Measurements from ENCODE around the gene CSPG4. TPM values are rescaled to one million over a fixed set of nuclear protein-coding genes. Genes with fewer than 3 reads are reported as not detected.

CSPG4 gene
- total and polyA plus RNA-seq, 2 of the 13 experiments (the other 11 are each of a cell fraction or from before 2014, with no cell fraction given): 0.01 to 0.04 TPM

DNA sequence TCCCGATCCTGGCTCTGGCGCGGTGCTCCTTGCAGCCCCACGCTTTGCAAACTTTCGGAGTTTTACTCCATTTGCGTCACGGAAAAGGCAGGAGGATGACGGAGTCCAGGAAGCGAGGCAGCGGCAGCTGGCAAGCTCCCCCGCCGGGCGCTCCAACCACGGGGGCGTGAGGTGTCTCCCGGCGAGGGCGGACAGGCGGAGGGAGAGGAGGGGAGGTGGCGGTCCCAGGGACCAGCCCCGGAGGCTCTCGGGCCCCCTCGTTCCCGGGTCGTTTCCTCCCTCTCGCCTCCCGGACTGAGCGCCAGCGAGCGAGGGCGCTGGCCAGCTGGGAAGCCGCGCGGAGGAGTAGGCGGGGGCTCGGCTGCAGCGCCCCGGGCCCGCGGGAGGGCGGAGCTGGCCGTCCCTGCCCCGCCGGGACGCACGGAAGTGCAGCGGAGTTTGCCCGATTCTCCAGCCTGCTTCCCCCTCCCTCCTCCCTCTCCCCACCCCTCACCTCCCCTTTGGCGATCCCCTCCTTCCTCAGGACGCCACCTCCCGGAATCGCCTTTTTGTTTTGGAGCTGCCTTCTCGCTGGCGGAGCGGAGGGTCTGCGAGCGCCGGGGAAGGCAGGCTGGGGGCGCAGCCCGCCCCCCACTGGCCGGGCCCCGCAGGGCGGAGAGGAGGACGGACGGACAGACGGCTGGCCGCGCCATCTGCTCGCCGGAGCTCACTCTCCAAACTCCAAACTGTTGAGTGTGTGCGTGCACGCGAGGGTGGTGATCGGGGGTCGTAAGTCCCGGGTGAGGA lies 65.1 kb downstream of the CSPG4 start, which contains the start of gene SNX33 (continued):
- TF ChIP-seq, protein P1, sequence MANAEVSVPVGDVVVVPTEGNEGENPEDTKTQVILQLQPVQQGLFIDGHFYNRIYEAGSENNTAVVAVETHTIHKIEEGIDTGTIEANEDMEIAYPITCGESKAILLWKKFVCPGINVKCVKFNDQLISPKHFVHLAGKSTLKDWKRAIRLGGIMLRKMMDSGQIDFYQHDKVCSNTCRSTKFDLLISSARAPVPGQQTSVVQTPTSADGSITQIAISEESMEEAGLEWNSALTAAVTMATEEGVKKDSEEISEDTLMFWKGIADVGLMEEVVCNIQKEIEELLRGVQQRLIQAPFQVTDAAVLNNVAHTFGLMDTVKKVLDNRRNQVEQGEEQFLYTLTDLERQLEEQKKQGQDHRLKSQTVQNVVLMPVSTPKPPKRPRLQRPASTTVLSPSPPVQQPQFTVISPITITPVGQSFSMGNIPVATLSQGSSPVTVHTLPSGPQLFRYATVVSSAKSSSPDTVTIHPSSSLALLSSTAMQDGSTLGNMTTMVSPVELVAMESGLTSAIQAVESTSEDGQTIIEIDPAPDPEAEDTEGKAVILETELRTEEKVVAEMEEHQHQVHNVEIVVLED (CRISPR knock-in tag; IDR thresholded peaks at IDR 0.05; ENCODE audit: borderline replicate concordance): no peak
- TF ChIP-seq HNRNPLL (IDR thresholded peaks at IDR 0.05; ENCODE audit: low read depth, low read length, poor library complexity, severe bottlenecking) (peak; percentile 92), ZNF3 (CRISPR knock-in tag; IDR thresholded peaks at IDR 0.05) (no peak), TMF1 (CRISPR knock-in tag; IDR thresholded peaks at IDR 0.05; ENCODE audit: low read depth) (peak; percentile 66), ELF4 (CRISPR knock-in tag; IDR thresholded peaks at IDR 0.05; ENCODE audit: borderline replicate concordance) (no peak), NFE2L1 (CRISPR knock-in tag; IDR thresholded peaks at IDR 0.05; ENCODE audit: borderline replicate concordance) (no peak), KLF13 (CRISPR knock-in tag; IDR thresholded peaks at IDR 0.05) (no peak), GPN1 (CRISPR knock-in tag; IDR thresholded peaks at IDR 0.05; ENCODE audit: borderline replicate concordance) (no peak), THYN1 (CRISPR knock-in tag; IDR thresholded peaks at IDR 0.05; ENCODE audit: borderline replicate concordance, low read depth) (0 out of 2 replicates have a peak, but pooled peaks have one; percentile 27), FOXA1 (IDR thresholded peaks at IDR 0.05) (no peak), FOXA1 (CRISPR knock-in tag; IDR thresholded peaks at IDR 0.05) (no peak), ZFP36 (IDR thresholded peaks at IDR 0.05; ENCODE audit: borderline replicate concordance, low read depth, low read length, partially characterized antibody) (no peak), SIX4 (CRISPR knock-in tag; IDR thresholded peaks at IDR 0.05) (no peak), ARID2 (CRISPR knock-in tag; IDR thresholded peaks at IDR 0.05; ENCODE audit: borderline replicate concordance) (peak; percentile 94), ATF7-NPFF (CRISPR knock-in tag; IDR thresholded peaks at IDR 0.05; ENCODE audit: low read depth) (no peak; the same call in 1 of the 2 replicates), ZNF383 (CRISPR knock-in tag; IDR thresholded peaks at IDR 0.05; ENCODE audit: borderline replicate concordance) (no peak)
- TF ChIP-seq, protein P2, sequence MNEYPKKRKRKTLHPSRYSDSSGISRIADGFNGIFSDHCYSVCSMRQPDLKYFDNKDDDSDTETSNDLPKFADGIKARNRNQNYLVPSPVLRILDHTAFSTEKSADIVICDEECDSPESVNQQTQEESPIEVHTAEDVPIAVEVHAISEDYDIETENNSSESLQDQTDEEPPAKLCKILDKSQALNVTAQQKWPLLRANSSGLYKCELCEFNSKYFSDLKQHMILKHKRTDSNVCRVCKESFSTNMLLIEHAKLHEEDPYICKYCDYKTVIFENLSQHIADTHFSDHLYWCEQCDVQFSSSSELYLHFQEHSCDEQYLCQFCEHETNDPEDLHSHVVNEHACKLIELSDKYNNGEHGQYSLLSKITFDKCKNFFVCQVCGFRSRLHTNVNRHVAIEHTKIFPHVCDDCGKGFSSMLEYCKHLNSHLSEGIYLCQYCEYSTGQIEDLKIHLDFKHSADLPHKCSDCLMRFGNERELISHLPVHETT (CRISPR knock-in tag; conservative IDR thresholded peaks at IDR 0.05): 0 out of 2 replicates have a peak, but pooled peaks have one; percentile 23
- TF ChIP-seq, protein P3, sequence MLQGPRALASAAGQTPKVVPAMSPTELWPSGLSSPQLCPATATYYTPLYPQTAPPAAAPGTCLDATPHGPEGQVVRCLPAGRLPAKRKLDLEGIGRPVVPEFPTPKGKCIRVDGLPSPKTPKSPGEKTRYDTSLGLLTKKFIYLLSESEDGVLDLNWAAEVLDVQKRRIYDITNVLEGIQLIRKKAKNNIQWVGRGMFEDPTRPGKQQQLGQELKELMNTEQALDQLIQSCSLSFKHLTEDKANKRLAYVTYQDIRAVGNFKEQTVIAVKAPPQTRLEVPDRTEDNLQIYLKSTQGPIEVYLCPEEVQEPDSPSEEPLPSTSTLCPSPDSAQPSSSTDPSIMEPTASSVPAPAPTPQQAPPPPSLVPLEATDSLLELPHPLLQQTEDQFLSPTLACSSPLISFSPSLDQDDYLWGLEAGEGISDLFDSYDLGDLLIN (CRISPR knock-in tag; IDR thresholded peaks at IDR 0.05; ENCODE audit: borderline replicate concordance): no peak
- TF ChIP-seq, protein P4, sequence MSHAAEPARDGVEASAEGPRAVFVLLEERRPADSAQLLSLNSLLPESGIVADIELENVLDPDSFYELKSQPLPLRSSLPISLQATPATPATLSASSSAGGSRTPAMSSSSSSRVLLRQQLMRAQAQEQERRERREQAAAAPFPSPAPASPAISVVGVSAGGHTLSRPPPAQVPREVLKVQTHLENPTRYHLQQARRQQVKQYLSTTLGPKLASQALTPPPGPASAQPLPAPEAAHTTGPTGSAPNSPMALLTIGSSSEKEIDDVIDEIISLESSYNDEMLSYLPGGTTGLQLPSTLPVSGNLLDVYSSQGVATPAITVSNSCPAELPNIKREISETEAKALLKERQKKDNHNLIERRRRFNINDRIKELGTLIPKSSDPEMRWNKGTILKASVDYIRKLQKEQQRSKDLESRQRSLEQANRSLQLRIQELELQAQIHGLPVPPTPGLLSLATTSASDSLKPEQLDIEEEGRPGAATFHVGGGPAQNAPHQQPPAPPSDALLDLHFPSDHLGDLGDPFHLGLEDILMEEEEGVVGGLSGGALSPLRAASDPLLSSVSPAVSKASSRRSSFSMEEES (CRISPR knock-in tag; IDR thresholded peaks at IDR 0.05): no peak
- TF ChIP-seq, protein P5, sequence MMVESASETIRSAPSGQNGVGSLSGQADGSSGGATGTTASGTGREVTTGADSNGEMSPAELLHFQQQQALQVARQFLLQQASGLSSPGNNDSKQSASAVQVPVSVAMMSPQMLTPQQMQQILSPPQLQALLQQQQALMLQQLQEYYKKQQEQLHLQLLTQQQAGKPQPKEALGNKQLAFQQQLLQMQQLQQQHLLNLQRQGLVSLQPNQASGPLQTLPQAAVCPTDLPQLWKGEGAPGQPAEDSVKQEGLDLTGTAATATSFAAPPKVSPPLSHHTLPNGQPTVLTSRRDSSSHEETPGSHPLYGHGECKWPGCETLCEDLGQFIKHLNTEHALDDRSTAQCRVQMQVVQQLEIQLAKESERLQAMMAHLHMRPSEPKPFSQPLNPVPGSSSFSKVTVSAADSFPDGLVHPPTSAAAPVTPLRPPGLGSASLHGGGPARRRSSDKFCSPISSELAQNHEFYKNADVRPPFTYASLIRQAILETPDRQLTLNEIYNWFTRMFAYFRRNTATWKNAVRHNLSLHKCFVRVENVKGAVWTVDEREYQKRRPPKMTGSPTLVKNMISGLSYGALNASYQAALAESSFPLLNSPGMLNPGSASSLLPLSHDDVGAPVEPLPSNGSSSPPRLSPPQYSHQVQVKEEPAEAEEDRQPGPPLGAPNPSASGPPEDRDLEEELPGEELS (CRISPR knock-in tag; IDR thresholded peaks at IDR 0.05): no peak; the same call in 1 of the 2 replicates

All from HepG2 (cell line).